Measurements from ENCODE around the gene BPIFB4.

BPIFB4 gene

DNA sequence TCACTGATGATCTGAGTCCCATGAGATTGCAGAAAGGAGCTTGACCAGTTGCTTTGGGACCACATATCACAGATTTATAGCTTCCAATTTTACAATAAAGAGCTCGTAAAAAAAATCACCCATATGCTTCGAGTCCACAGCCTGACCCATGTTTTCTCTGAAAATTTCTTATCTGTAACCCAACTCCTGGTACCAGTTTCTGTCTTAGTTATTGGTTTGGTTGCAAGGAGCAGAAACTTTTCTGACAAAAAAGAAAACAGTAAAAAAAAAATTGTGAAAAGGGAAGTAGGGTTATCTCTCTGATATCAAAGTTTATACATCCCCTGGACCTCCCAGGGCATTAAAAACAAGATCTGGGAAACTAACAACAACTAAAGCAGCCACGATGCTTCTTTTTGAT, 57.8 kb downstream of the BPIFB4 start:
- no peak for DNase-seq (ENCODE audit: low spot score)
- TF ChIP-seq, protein P1, sequence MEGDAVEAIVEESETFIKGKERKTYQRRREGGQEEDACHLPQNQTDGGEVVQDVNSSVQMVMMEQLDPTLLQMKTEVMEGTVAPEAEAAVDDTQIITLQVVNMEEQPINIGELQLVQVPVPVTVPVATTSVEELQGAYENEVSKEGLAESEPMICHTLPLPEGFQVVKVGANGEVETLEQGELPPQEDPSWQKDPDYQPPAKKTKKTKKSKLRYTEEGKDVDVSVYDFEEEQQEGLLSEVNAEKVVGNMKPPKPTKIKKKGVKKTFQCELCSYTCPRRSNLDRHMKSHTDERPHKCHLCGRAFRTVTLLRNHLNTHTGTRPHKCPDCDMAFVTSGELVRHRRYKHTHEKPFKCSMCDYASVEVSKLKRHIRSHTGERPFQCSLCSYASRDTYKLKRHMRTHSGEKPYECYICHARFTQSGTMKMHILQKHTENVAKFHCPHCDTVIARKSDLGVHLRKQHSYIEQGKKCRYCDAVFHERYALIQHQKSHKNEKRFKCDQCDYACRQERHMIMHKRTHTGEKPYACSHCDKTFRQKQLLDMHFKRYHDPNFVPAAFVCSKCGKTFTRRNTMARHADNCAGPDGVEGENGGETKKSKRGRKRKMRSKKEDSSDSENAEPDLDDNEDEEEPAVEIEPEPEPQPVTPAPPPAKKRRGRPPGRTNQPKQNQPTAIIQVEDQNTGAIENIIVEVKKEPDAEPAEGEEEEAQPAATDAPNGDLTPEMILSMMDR (conservative IDR thresholded peaks at IDR 0.05; ENCODE audit: low read depth) = no peak
- POLR2A ChIA-PET (ENCODE audit: low non-redundant PET) = no interaction called here
- CTCF ChIA-PET = interaction anchor here (0.7 kb wide), 1 partner anchor 89 kb away, joined by 4 read pairs; no protein-coding TSS in a partner anchor
- H3K27ac ChIP-seq = no peak overlapping the region

DNA sequence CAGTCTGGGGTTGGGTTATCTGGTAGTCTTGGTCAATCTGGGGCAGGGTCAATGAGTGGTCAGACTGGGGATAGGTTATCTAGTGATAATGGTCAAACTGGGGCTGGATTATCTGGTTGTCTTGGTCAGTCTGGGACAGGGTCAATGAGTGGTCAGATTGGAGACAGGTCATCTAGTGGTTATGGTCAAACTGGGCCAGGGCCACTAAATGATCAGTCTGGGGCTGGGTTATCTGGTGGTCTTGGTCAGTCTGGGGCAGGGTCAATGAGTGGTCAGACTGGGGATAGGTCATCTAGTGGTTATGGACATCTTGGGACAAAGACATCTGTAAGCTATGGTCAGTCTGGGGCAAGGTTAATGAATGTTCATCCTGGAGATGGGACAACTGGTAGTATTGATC, 60.0 kb downstream of the BPIFB4 start:
- TF ChIP-seq, protein P1 (conservative IDR thresholded peaks at IDR 0.05; ENCODE audit: low read depth) = no peak
- CTCF ChIA-PET = interaction anchor here (0.6 kb wide), 2 partner anchors 178 to 194 kb away, joined by 3 to 4 read pairs; no protein-coding TSS in a partner anchor
- DNase-seq (ENCODE audit: low spot score) = no peak
- POLR2A ChIA-PET (ENCODE audit: low non-redundant PET) = no interaction called here
- no peak overlapping the region for H3K27ac ChIP-seq

DNA sequence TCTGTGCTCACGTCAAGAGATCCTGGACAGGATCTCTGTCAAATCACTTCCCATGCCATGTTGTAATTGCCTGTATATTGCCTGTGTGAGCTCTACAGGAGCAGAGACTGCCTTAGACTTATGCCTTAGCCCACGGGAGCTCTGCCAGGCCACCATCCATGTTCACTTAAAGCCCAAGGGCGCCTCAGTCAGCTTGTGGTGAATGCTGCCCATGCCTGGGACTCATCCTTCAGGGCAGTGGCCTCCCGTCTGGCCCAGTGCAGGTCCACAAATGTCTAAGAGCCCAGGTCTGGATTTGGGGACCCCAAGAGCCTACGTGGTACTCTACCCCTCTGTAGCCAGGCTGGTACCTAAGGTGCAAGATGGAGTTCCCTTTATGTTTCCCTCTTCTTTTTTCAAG, 66.1 kb downstream of the BPIFB4 start:
- no peak for DNase-seq (ENCODE audit: low spot score)
- ChIA-PET CTCF (no interaction called here), POLR2A (ENCODE audit: low non-redundant PET) (no interaction called here)
- no peak overlapping the region for H3K27ac ChIP-seq
- TF ChIP-seq, protein P1 (conservative IDR thresholded peaks at IDR 0.05; ENCODE audit: low read depth) = no peak

DNA sequence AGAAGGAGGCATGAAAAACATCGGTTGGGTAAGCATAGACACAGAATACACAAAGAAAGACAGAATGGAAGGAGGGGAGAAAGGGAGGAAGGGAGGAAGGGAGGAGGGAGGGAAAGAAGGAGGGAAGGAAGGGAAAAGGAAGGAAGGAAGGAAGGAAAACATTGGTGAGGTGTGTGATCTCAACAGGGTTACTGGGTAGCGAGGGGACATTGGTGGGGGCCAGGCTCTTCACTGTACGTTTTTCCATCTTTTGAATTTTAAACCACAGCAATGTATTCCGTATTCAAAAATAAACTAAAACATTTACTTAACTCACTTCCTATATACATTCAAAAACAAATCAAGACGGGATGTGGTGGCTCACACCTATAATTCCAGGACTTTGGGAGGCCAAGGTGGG, 67.9 kb downstream of the BPIFB4 start:
- no peak for DNase-seq (ENCODE audit: low spot score)
- POLR2A ChIA-PET (ENCODE audit: low non-redundant PET) = no interaction called here
- no peak overlapping the region for H3K27ac ChIP-seq
- TF ChIP-seq, protein P1 (conservative IDR thresholded peaks at IDR 0.05; ENCODE audit: low read depth) = no peak
- CTCF ChIA-PET = no interaction called here

DNA sequence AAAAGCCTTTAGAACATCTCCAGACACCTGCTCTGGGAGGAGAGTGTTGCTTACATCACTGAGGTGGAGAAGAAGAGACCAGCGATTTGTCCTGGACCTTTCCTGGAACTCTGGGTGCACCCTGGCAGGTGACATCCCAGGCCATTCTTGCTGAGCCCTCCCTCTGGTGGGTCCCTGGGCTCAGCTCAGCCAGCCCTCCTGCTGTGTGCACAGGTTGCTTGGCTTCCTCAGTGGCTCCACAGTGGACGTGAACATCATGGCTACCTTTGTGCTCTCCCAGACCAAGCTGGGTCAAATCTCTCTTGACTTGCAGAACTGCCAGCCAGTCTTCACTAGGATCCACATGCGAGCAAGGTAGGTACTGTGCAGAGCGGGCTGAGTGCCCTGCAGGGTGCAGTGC, 68.6 kb downstream of the BPIFB4 start:
- TF ChIP-seq, protein P1 (conservative IDR thresholded peaks at IDR 0.05; ENCODE audit: low read depth) = no peak
- CTCF ChIA-PET = no interaction called here
- DNase-seq (ENCODE audit: low spot score) = no peak
- H3K27ac ChIP-seq = no peak overlapping the region
- POLR2A ChIA-PET (ENCODE audit: low non-redundant PET) = no interaction called here

GRCh38 chr20:33154252-33154651, 74.8 kb downstream of the BPIFB4 start:
- CTCF ChIA-PET = interaction anchor here (1.1 kb wide), 1 partner anchor 108 kb away, joined by 3 read pairs; no protein-coding TSS in a partner anchor
- no peak overlapping the region for H3K27ac ChIP-seq
- TF ChIP-seq, protein P1 (conservative IDR thresholded peaks at IDR 0.05; ENCODE audit: low read depth) = no peak
- POLR2A ChIA-PET (ENCODE audit: low non-redundant PET) = no interaction called here
- DNase-seq (ENCODE audit: low spot score) = no peak

Measured in RWPE1 (cell line).